Endothelial cell of umbilical vein (primary cell): ENCODE data around the gene PDLIM5. TPM values are rescaled to one million over a fixed set of nuclear protein-coding genes. Genes with fewer than 3 reads are reported as not detected.
A peak's percentile ranks its signal among the peaks of the same experiment; 100 is the strongest.

Experiments
- BruUV-seq: library from RNA; stranded (reverse); fragments of 400-500 nt; replicated peaks from 2 replicates; lab custom pipeline; 2021; lab: Mats Ljungman, UMichigan
- CTCF ChIA-PET: fragments of 300-600, 350-600 bp; sonication (Branson Sonifier 250); formaldehyde crosslinking; loops from one replicate; lab custom pipeline; 2021; ENCODE audit warnings: antibody characterized with exemption, inconsistent platforms; lab: Charles Lee
- POLR2A ChIA-PET: fragments of 300-600, 350-600 bp; sonication (Branson Sonifier 250); formaldehyde crosslinking; loops from one replicate; lab custom pipeline; 2021; ENCODE audit warnings: antibody characterized with exemption, inconsistent platforms; lab: Charles Lee
- DNase-seq: peaks from one replicate; pipeline ENCODE4 v3.0.0-alpha.2; 2011; ENCODE audit warnings: low read depth, low spot score
- FAIRE-seq: peaks from 2 replicates; lab custom pipeline; 2011; peaks lifted over from hg19 to GRCh38; lab: Jason Lieb, UNC
- H2AFZ ChIP-seq: 2 replicates; pipeline ENCODE4 v1.6.0; 2012; ENCODE audit warnings: low read depth, low read length, control low read depth, inconsistent platforms
- H3K27ac ChIP-seq: 2 replicates; pipeline ENCODE4 v1.5.1; 2011; ENCODE audit warnings: low read depth, mild to moderate bottlenecking, control low read depth, low read length, moderate library complexity; ENCODE audit not compliant: insufficient read depth
- H3K27me3 ChIP-seq, 2 experiments: 2 replicates each; pipeline versions ENCODE4 v1.6.0 to v1.6.1; 2011; ENCODE audit warnings: low read length in 2 of 2, mixed read lengths in 1 of 2; ENCODE audit not compliant: control insufficient read depth in 2 of 2, insufficient read depth in 2 of 2
- H3K36me3 ChIP-seq, 2 experiments: 2 replicates in 1 of 2; 3 replicates in 1 of 2; pipeline ENCODE4 v1.5.1; 2011; ENCODE audit warnings: low read length in 2 of 2, mild to moderate bottlenecking in 1 of 2, moderate library complexity in 1 of 2; ENCODE audit not compliant: control insufficient read depth in 2 of 2, insufficient read depth in 2 of 2; ENCODE audit errors: extremely low read depth in 1 of 2
- H3K4me1 ChIP-seq: 3 replicates; pipeline ENCODE4 v1.5.1; 2011; ENCODE audit warnings: mild to moderate bottlenecking, low read length; ENCODE audit not compliant: control insufficient read depth, insufficient read depth; ENCODE audit errors: extremely low read depth
- H3K4me2 ChIP-seq: 2 replicates; pipeline ENCODE4 v1.6.1; 2011; ENCODE audit warnings: low read length, control low read depth, mixed read lengths; ENCODE audit not compliant: insufficient read depth
- H3K4me3 ChIP-seq, 3 experiments: fragments of 200-600 bp in 1 of 3; sonication (generic), shearing (Covaris generic) in 1 of 3; replicated peaks in 1 of 3; 2 replicates each; pipeline ENCODE4 v1.5.1; 2011 to 2016; ENCODE audit warnings: control low read depth in 3 of 3, low read length in 3 of 3, mild to moderate bottlenecking in 2 of 3, inconsistent platforms in 1 of 3, low read depth in 1 of 3, moderate library complexity in 1 of 3; ENCODE audit not compliant: insufficient read depth in 1 of 3
- H3K79me2 ChIP-seq: 2 replicates; pipeline ENCODE4 v1.6.0; 2012; ENCODE audit warnings: low read length, inconsistent platforms; ENCODE audit not compliant: control insufficient read depth, insufficient read depth
- H3K9ac ChIP-seq: replicated peaks from 2 replicates; pipeline ENCODE3; 2011; ENCODE audit warnings: low read length, control low read depth; ENCODE audit not compliant: insufficient read depth; ENCODE audit errors: extremely low read depth
- H3K9me1 ChIP-seq: replicated peaks from 3 replicates; pipeline ENCODE4 v1.6.0; 2011; ENCODE audit warnings: mild to moderate bottlenecking, low read length; ENCODE audit not compliant: control insufficient read depth, insufficient read depth; ENCODE audit errors: extremely low read depth
- H3K9me3 ChIP-seq: replicated peaks from 2 replicates; pipeline ENCODE4 v1.5.1; 2012; ENCODE audit warnings: low read length, inconsistent platforms; ENCODE audit not compliant: control insufficient read depth, insufficient read depth
- H4K20me1 ChIP-seq: replicated peaks from 2 replicates; pipeline ENCODE3; 2011; ENCODE audit warnings: mild to moderate bottlenecking, low read length; ENCODE audit not compliant: control insufficient read depth, insufficient read depth; ENCODE audit errors: extremely low read depth
- CTCF ChIP-seq, 2 donors: IDR thresholded peaks; 1 replicate in 1 of 2; 2 replicates in 1 of 2; pipeline ENCODE4 v1.5.1; 2011; ENCODE audit warnings: low read length in 2 of 2, mild to moderate bottlenecking in 2 of 2, moderate library complexity in 2 of 2, control low read depth in 1 of 2, inconsistent platforms in 1 of 2, low read depth in 1 of 2; ENCODE audit not compliant: insufficient read depth in 1 of 2; ENCODE audit errors: extremely low read depth in 1 of 2
- EZH2 ChIP-seq: IDR thresholded peaks from 2 replicates; pipeline ENCODE4 v1.6.1; 2012; ENCODE audit warnings: borderline replicate concordance, low read depth, mild to moderate bottlenecking, moderate library complexity, low read length, inconsistent platforms; ENCODE audit not compliant: severe bottlenecking
- GATA2 ChIP-seq: IDR thresholded peaks from 2 replicates; pipeline ENCODE4 v1.7.0; 2011; ENCODE audit warnings: low read depth, mild to moderate bottlenecking, moderate library complexity, mixed read lengths, low read length; ENCODE audit not compliant: insufficient read length, insufficient read depth
- JUN ChIP-seq: IDR thresholded peaks from 2 replicates; pipeline ENCODE4 v1.6.1; 2011; ENCODE audit warnings: borderline replicate concordance, low read depth; ENCODE audit not compliant: insufficient read length, insufficient read depth
- MAX ChIP-seq: IDR thresholded peaks from 2 replicates; pipeline ENCODE4 v1.6.1; 2011; ENCODE audit not compliant: insufficient read depth, insufficient read length
- MYC ChIP-seq: IDR thresholded peaks from one replicate; pipeline ENCODE4 v1.6.1; 2011; ENCODE audit warnings: mild to moderate bottlenecking, low read depth, low read length
- POLR2A ChIP-seq: IDR thresholded peaks from 2 replicates; pipeline ENCODE4 v1.6.1; 2012; ENCODE audit warnings: low read depth, mild to moderate bottlenecking, control low read depth, low read length
- dilution Hi-C: fragments of 300-500 bp; cut with MboI; formaldehyde crosslinking; loops from one replicate; pipeline ENCODE4 v1.15.0; 2019; ENCODE audit warnings: low sequenced_read_pairs; ENCODE audit not compliant: extremely low pct_ligation_motif_present
- intact Hi-C: fragments of 100-400 bp; cut with micrococcal nuclease; formaldehyde crosslinking; loops from one replicate; pipeline ENCODE4 v1.10.0; 2022
- polyA plus RNA-seq, 4 experiments: library from polyadenylated mRNA; depleted of rRNA in 3 of 4; stranded (reverse) in 3 of 4; unstranded in 1 of 4; fragments of >200 nt; gene quantifications; 2 replicates each; pipeline versions ENCODE4 v1.2.1 to v1.2.3, GENCODE V29; 2011 to 2012; ENCODE audit warnings: missing spikeins in 1 of 4
- total RNA-seq: library from RNA; stranded (reverse); gene quantifications from 2 replicates; pipeline ENCODE4 v1.2.3, GENCODE V29; 2021

Gene PDLIM5
- total and polyA plus RNA-seq, 2 donors (not counting 3 experiments of a cell fraction or from before 2014, with no cell fraction given) = 243 to 310 TPM

GRCh38 chr4:94595013-94595412 lies 143.3 kb downstream of the PDLIM5 start:
- no peak for FAIRE-seq
- Histone ChIP-seq H3K79me2 (peaks cover 17% of the 10 kb centered on the region), H3K9ac (no peak overlapping the region), H3K36me3 (peaks cover 11% of the 10 kb centered on the region in 2 experiments), H3K9me3 (no peaks in the 10 kb centered on the region), H3K9me1 (no peaks in the 10 kb centered on the region), H3K27ac (no peak overlapping the region), H3K27me3 (no peaks in the 10 kb centered on the region), H3K4me2 (no peak overlapping the region), H3K4me1 (peaks cover 11% of the 10 kb centered on the region), H4K20me1 (no peaks in the 10 kb centered on the region), H2AFZ (no peak overlapping the region), H3K4me3 (no peak overlapping the region)
- DNase-seq = no peak
- ChIA-PET CTCF (interaction anchor here (0.6 to 1.8 kb wide), 5 partner anchors 8 to 188 kb away, joined by 3 to 21 read pairs (median 4); no protein-coding TSS in a partner anchor), POLR2A (no interaction called here)
- TF ChIP-seq MYC (no peak), MAX (no peak), GATA2 (no peak), EZH2 (no peak), POLR2A (no peak), JUN (no peak)
- intact Hi-C loops = loop anchor here (2.0 to 10.0 kb wide), 2 partner anchors 46 to 800 kb away; no protein-coding TSS in a partner anchor
- no TSS peak for BruUV-seq
- dilution Hi-C loops = no loop called here

GRCh38 chr4:94595880-94596483 lies 144.2 kb downstream of the PDLIM5 start:
- peaks cover 11% of the 10 kb centered on the region for H3K4me1 ChIP-seq
- dilution Hi-C loops (no loop called here), intact Hi-C loops (loop anchor here (1.0 to 10.0 kb wide), 5 partner anchors 47 to 801 kb away; partner anchors contain the start of gene PDLIM5)
- peak; percentile 26 to 28 for TF ChIP-seq CTCF (IDR thresholded peaks at IDR 0.05; ENCODE audit: extremely low read depth in 1 of 2, insufficient read depth in 1 of 2, low read depth in 1 of 2, low read length in 2 of 2)
- no peak for TF ChIP-seq GATA2
- ChIA-PET CTCF (interaction anchor here (0.9 to 1.8 kb wide), 4 partner anchors 9 to 189 kb away, joined by 3 to 21 read pairs (median 4); no protein-coding TSS in a partner anchor), POLR2A (no interaction called here)
- H3K36me3 ChIP-seq = peaks cover 11% of the 10 kb centered on the region in 2 experiments
- peak; percentile 43 for FAIRE-seq
- no peak overlapping the region for H3K4me3 ChIP-seq
- BruUV-seq = no TSS peak
- H3K27ac ChIP-seq = no peak overlapping the region
- H3K9me1 ChIP-seq = no peaks in the 10 kb centered on the region
- DNase-seq = peak; percentile 76
- H2AFZ ChIP-seq = no peak overlapping the region
- no peak overlapping the region for H3K4me2 ChIP-seq
- no peaks in the 10 kb centered on the region for H3K27me3 ChIP-seq
- H3K79me2 ChIP-seq = peaks cover 15% of the 10 kb centered on the region
- H3K9ac ChIP-seq = no peak overlapping the region
- no peaks in the 10 kb centered on the region for H3K9me3 ChIP-seq
- no peaks in the 10 kb centered on the region for H4K20me1 ChIP-seq
